ENCODE measurements around the gene TP53INP2. TPM values are rescaled to one million over a fixed set of nuclear protein-coding genes. Genes with fewer than 3 reads are reported as not detected.

The TP53INP2 gene
- total RNA-seq, 6 experiments from 2014 or later = 5.8 to 24.1 (median 12.7) TPM

DNA sequence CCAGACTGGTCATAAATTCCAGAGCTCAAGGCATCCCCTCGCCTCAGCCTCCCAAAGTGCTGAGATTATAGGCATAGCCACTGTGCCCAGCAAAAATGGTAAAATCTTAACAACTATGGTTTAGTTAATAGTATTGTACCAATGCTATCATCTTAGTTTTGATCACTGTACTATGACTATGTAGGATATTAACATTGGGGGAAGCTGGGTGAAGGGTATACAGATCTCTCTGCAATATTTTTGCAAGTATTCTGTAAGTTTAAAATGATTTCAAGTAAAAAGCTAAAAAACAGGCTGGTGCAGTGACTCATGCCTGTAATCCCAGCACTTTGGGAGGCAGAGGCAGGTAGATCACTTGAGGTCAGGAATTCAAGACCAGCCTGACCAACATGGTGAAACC is 35.0 kb upstream of the TP53INP2 start:
- no CpG with 5 or more reads among the region's 1 CpG for WGBS (ENCODE audit: insufficient coverage, low coverage, low lambda C conversion rate, missing lambda C conversion rate)
- no peak for TF ChIP-seq POLR2A (IDR thresholded peaks at IDR 0.05)
- TF ChIP-seq, protein P1, sequence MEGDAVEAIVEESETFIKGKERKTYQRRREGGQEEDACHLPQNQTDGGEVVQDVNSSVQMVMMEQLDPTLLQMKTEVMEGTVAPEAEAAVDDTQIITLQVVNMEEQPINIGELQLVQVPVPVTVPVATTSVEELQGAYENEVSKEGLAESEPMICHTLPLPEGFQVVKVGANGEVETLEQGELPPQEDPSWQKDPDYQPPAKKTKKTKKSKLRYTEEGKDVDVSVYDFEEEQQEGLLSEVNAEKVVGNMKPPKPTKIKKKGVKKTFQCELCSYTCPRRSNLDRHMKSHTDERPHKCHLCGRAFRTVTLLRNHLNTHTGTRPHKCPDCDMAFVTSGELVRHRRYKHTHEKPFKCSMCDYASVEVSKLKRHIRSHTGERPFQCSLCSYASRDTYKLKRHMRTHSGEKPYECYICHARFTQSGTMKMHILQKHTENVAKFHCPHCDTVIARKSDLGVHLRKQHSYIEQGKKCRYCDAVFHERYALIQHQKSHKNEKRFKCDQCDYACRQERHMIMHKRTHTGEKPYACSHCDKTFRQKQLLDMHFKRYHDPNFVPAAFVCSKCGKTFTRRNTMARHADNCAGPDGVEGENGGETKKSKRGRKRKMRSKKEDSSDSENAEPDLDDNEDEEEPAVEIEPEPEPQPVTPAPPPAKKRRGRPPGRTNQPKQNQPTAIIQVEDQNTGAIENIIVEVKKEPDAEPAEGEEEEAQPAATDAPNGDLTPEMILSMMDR (IDR thresholded peaks at IDR 0.05) = no peak
- Histone ChIP-seq H3K27ac (no peak overlapping the region), H3K4me1 (no peaks in the 10 kb centered on the region), H3K36me3 (no peaks in the 10 kb centered on the region), H3K27me3 (no peaks in the 10 kb centered on the region), H3K9me3 (no peaks in the 10 kb centered on the region), H3K4me3 (no peak overlapping the region)
- no peak for DNase-seq
- ATAC-seq = no peak
- intact Hi-C loops (cut with DNase I) = no loop called here

GRCh38 chr20:34673412-34673811 is 30.7 kb upstream of the TP53INP2 start:
- no peak for TF ChIP-seq POLR2A (IDR thresholded peaks at IDR 0.05)
- TF ChIP-seq, protein P1 (IDR thresholded peaks at IDR 0.05) = no peak
- Histone ChIP-seq H3K4me1 (peaks cover 0 to 4% (median 0%) of the 10 kb centered on the region in 4 donors), H3K4me3 (no peak overlapping the region), H3K9me3 (no peaks in the 10 kb centered on the region), H3K27ac (no peak overlapping the region), H3K27me3 (no peaks in the 10 kb centered on the region), H3K36me3 (no peaks in the 10 kb centered on the region)
- ATAC-seq (no peak), DNase-seq (no peak)
- 82% methylated on average over 5 of the region's 5 CpGs for WGBS (ENCODE audit: insufficient coverage, low coverage, low lambda C conversion rate, missing lambda C conversion rate)
- intact Hi-C loops (cut with DNase I) = no loop called here

DNA sequence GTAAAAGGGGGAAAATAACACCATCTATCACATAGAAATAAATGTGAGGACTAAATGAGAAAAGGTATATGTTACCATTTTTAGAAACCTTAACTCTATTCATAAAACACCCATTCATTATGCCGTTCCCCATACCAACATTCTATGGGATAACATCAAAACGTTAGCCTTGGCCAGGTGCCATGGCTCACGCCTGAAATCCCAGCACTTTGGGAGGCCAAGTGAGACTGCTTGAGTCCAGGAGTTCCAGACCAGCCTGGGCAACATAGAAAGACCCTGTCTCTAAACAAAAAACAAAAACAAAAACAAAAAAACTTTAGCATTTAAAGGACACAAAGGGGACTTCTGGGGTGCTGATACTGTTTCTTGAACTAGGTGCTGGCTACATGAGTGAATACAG is 28.6 kb upstream of the TP53INP2 start:
- DNase-seq (no peak), ATAC-seq (no peak)
- TF ChIP-seq POLR2A (IDR thresholded peaks at IDR 0.05) = no peak
- TF ChIP-seq, protein P1 (IDR thresholded peaks at IDR 0.05) = no peak
- no peaks in the 10 kb centered on the region for H3K27me3 ChIP-seq
- H3K36me3 ChIP-seq = no peaks in the 10 kb centered on the region
- H3K4me3 ChIP-seq = no peak overlapping the region
- H3K9me3 ChIP-seq = no peaks in the 10 kb centered on the region
- intact Hi-C loops (cut with DNase I) = no loop called here
- peaks cover 0 to 4% (median 0%) of the 10 kb centered on the region in 4 donors for H3K4me1 ChIP-seq
- H3K27ac ChIP-seq = no peak overlapping the region
- 30% methylated on average over 3 of the region's 3 CpGs for WGBS (ENCODE audit: insufficient coverage, low coverage, low lambda C conversion rate, missing lambda C conversion rate)

- no peak for ATAC-seq
- Histone ChIP-seq H3K4me1 (peaks cover 0 to 4% (median 0%) of the 10 kb centered on the region in 4 donors), H3K27ac (peak overlapping the region; percentile 52 to 68 (median 62)), H3K4me3 (peak overlapping the region; percentile 78 to 86 (median 84)), H3K9me3 (no peaks in the 10 kb centered on the region), H3K27me3 (no peaks in the 10 kb centered on the region), H3K36me3 (no peaks in the 10 kb centered on the region)
- TF ChIP-seq, protein P1 (IDR thresholded peaks at IDR 0.05) = no peak
- TF ChIP-seq POLR2A (IDR thresholded peaks at IDR 0.05) = no peak
- no peak for DNase-seq
- 0% methylated on average over 14 of the region's 14 CpGs for WGBS (ENCODE audit: insufficient coverage, low coverage, low lambda C conversion rate, missing lambda C conversion rate)
- intact Hi-C loops (cut with DNase I) = no loop called here
Measured at GRCh38 chr20:34675993-34676641, 28.0 kb upstream of the TP53INP2 start.
